Astrocyte (in vitro differentiated cells and primary cell): ENCODE results near the gene MUC5AC. TPM values are rescaled to one million over a fixed set of nuclear protein-coding genes. Genes with fewer than 3 reads are reported as not detected.
"Not testable (repeated sequence)": the region's sequence is repeated elsewhere in the genome, so short reads cannot be mapped to it uniquely, and the experiment has no call there.

Experiments used
- DNase-seq: peaks from one replicate; pipeline ENCODE4 v3.0.0-alpha.2; 2010; ENCODE audit warnings: low read depth
- FAIRE-seq: peaks from 2 replicates; lab custom pipeline; 2011; peaks lifted over from hg19 to GRCh38; lab: Jason Lieb, UNC
- H2AFZ ChIP-seq: 2 replicates; pipeline ENCODE4 v1.6.0; 2012; ENCODE audit warnings: low read depth, low read length, inconsistent platforms
- H3K27ac ChIP-seq: 2 replicates; pipeline ENCODE4 v1.5.1; 2011; ENCODE audit warnings: low read depth, low read length, inconsistent platforms
- H3K27me3 ChIP-seq: 2 replicates; pipeline ENCODE4 v1.6.0; 2011; ENCODE audit warnings: low read length, inconsistent platforms; ENCODE audit not compliant: insufficient read depth
- H3K36me3 ChIP-seq: 2 replicates; pipeline ENCODE4 v1.5.1; 2011; ENCODE audit warnings: low read length, inconsistent platforms; ENCODE audit not compliant: insufficient read depth
- H3K4me1 ChIP-seq: 2 replicates; pipeline ENCODE4 v1.5.1; 2011; ENCODE audit warnings: low read length, inconsistent platforms; ENCODE audit not compliant: insufficient read depth
- H3K4me2 ChIP-seq: 2 replicates; pipeline ENCODE4 v1.6.0; 2012; ENCODE audit warnings: low read length, inconsistent platforms
- H3K4me3 ChIP-seq: 2 replicates; pipeline ENCODE4 v1.5.1; 2011; ENCODE audit warnings: low read depth, mild to moderate bottlenecking, low read length, inconsistent platforms; ENCODE audit not compliant: insufficient read depth
- H3K79me2 ChIP-seq: 2 replicates; pipeline ENCODE4 v1.6.0; 2012; ENCODE audit warnings: mild to moderate bottlenecking, low read length, inconsistent platforms; ENCODE audit not compliant: insufficient read depth
- H3K9ac ChIP-seq: 2 replicates; pipeline ENCODE4 v1.6.0; 2012; ENCODE audit warnings: mild to moderate bottlenecking, low read length, inconsistent platforms
- H3K9me3 ChIP-seq: 2 replicates; pipeline ENCODE4 v1.5.1; 2012; ENCODE audit warnings: low read depth, mild to moderate bottlenecking, low read length, inconsistent platforms; ENCODE audit not compliant: insufficient read depth
- H4K20me1 ChIP-seq: 2 replicates; pipeline ENCODE4 v1.6.0; 2012; ENCODE audit warnings: low read length, inconsistent platforms; ENCODE audit not compliant: insufficient read depth
- H3K27ac Mint-ChIP-seq: one replicate; pipeline ENCODE4 v1.8.0; 2021; ENCODE audit warnings: mild to moderate bottlenecking, mixed read lengths; ENCODE audit not compliant: unreplicated experiment
- H3K27me3 Mint-ChIP-seq: one replicate; pipeline ENCODE4 v1.8.0; 2021; ENCODE audit warnings: low read depth, mixed read lengths; ENCODE audit not compliant: unreplicated experiment
- H3K36me3 Mint-ChIP-seq: one replicate; pipeline ENCODE4 v1.8.0; 2021; ENCODE audit warnings: low read depth, mixed read lengths; ENCODE audit not compliant: unreplicated experiment
- H3K4me1 Mint-ChIP-seq: one replicate; pipeline ENCODE4 v1.8.0; 2021; ENCODE audit warnings: low read depth, mixed read lengths; ENCODE audit not compliant: unreplicated experiment
- H3K4me3 Mint-ChIP-seq: one replicate; pipeline ENCODE4 v1.8.0; 2021; ENCODE audit warnings: mild to moderate bottlenecking, moderate library complexity, mixed read lengths; ENCODE audit not compliant: unreplicated experiment
- H3K9me3 Mint-ChIP-seq: one replicate; pipeline ENCODE4 v1.8.0; 2021; ENCODE audit warnings: mild to moderate bottlenecking, mixed read lengths; ENCODE audit not compliant: unreplicated experiment
- EZH2 ChIP-seq: IDR thresholded peaks from 2 replicates; pipeline ENCODE4 v1.6.1; 2012; ENCODE audit warnings: mild to moderate bottlenecking, low read length, inconsistent platforms; ENCODE audit not compliant: insufficient read depth
- total RNA-seq: library from RNA; stranded (reverse); gene quantifications from 2 replicates; pipeline ENCODE4 v1.2.1, GENCODE V29; 2021
- TF ChIP-seq, protein P1 (sequence below): IDR thresholded peaks from 2 replicates; pipeline ENCODE4 v1.5.1; 2011; ENCODE audit warnings: low read depth, mild to moderate bottlenecking, inconsistent platforms, low read length, moderate library complexity; ENCODE audit not compliant: insufficient read depth

Gene MUC5AC
- total RNA-seq, 1 donor from 2014 or later, result not detected

DNA sequence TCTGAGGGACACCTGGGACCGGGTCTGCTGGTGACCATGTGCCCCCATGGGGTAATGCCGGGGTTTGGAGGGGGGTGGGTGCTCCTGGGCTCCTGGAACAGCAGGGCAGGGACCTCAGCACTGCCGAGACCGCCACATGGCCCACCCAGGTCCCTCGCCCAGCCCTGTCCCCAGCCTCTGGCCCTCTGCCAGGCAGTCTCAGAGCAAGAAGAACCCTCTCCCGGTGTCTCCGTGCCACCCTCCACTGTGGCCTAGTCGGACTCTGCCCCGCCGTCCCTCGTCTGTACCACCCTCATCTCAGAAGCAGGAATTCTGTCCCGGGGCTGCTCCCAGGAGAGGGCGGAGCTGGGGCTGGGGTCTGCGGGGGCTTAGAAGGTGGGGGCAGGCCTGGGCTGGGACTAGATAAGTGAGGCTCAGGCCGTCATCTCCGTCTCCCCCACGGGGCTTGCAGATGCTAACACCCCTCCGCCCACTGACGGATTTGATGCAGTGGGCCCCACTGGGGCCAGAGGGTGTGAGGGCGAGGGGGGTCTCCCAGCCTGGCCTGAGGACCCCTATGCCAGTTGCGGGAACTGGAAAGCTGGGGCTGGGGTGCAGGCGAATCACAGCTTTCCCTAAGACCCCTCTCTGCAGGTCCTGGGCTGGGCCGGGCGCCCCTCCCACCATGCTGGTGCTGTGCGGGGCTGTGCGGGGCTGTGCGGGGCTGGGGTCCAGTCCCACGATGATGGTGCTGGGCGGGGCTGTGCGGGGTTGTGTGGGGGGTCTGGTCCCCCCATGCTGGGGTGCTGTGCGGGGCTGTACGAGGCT, 1.1 kb downstream of the MUC5AC start:
- H3K4me2 ChIP-seq, result no peak overlapping the region
- Mint-ChIP-seq H3K9me3 (no peaks in the 10 kb centered on the region), H3K36me3 (no peaks in the 10 kb centered on the region), H3K4me3 (no peak overlapping the region), H3K4me1 (no peaks in the 10 kb centered on the region), H3K27me3 (peaks cover 21% of the 10 kb centered on the region), H3K27ac (no peak overlapping the region)
- H3K36me3 ChIP-seq, result no peaks in the 10 kb centered on the region
- H3K4me3 ChIP-seq, result no peak overlapping the region
- no peaks in the 10 kb centered on the region for H3K79me2 ChIP-seq
- no peaks in the 10 kb centered on the region for H3K9me3 ChIP-seq
- no peak overlapping the region for H3K9ac ChIP-seq
- no peaks in the 10 kb centered on the region for H4K20me1 ChIP-seq
- H3K4me1 ChIP-seq, result peaks cover 4% of the 10 kb centered on the region
- DNase-seq, result no peak
- H3K27me3 ChIP-seq, result no peaks in the 10 kb centered on the region
- H2AFZ ChIP-seq, result no peak overlapping the region
- no peak overlapping the region for H3K27ac ChIP-seq
- FAIRE-seq, result no peak
- no peak for TF ChIP-seq EZH2
- TF ChIP-seq, protein P1, sequence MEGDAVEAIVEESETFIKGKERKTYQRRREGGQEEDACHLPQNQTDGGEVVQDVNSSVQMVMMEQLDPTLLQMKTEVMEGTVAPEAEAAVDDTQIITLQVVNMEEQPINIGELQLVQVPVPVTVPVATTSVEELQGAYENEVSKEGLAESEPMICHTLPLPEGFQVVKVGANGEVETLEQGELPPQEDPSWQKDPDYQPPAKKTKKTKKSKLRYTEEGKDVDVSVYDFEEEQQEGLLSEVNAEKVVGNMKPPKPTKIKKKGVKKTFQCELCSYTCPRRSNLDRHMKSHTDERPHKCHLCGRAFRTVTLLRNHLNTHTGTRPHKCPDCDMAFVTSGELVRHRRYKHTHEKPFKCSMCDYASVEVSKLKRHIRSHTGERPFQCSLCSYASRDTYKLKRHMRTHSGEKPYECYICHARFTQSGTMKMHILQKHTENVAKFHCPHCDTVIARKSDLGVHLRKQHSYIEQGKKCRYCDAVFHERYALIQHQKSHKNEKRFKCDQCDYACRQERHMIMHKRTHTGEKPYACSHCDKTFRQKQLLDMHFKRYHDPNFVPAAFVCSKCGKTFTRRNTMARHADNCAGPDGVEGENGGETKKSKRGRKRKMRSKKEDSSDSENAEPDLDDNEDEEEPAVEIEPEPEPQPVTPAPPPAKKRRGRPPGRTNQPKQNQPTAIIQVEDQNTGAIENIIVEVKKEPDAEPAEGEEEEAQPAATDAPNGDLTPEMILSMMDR, result no peak

DNA sequence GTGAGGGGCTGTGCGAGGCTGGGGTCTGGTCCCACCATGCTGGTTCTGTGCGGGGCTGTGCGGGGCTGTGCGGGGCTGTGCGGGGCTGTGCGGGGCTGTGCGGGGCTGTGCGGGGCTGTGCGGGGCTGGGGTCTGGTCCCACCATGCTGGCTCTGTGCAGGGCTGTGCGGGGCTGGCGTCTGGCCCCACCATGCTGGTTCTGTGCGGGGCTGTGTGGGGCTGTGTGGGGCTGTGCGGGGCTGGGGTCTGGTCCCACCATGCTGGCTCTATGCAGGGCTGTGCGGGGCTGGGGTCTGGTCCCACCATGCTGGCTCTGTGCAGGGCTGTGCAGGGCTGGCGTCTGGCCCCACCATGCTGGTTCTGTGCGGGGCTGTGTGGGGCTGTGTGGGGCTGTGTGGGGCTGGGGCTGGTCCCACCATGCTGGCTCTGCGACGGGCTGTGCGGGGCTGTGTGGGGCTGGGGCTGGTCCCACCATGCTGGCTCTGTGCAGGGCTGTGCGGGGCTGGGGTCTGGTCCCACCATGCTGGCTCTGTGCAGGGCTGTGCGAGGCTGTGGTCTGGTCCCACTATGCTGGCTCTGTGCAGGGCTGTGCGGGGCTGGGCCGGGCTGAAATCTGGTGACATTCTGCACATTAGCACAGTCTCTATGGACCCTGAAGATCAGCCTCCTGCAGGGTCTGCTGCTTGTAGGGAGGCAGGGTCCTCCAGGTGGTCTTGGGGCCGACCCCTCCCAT, 1.9 kb downstream of the MUC5AC start:
- H3K4me2 ChIP-seq, H3K36me3 Mint-ChIP-seq, H3K4me1 ChIP-seq, H3K9me3 Mint-ChIP-seq, H3K36me3 ChIP-seq, H3K27ac ChIP-seq, H3K4me3 ChIP-seq, H3K79me2 ChIP-seq, H3K27ac Mint-ChIP-seq, H3K27me3 ChIP-seq, FAIRE-seq, H2AFZ ChIP-seq, H3K9ac ChIP-seq, H4K20me1 ChIP-seq, H3K4me3 Mint-ChIP-seq, DNase-seq, H3K4me1 Mint-ChIP-seq, H3K9me3 ChIP-seq: not testable (repeated sequence)
- peaks cover 21% of the 10 kb centered on the region for H3K27me3 Mint-ChIP-seq

DNA sequence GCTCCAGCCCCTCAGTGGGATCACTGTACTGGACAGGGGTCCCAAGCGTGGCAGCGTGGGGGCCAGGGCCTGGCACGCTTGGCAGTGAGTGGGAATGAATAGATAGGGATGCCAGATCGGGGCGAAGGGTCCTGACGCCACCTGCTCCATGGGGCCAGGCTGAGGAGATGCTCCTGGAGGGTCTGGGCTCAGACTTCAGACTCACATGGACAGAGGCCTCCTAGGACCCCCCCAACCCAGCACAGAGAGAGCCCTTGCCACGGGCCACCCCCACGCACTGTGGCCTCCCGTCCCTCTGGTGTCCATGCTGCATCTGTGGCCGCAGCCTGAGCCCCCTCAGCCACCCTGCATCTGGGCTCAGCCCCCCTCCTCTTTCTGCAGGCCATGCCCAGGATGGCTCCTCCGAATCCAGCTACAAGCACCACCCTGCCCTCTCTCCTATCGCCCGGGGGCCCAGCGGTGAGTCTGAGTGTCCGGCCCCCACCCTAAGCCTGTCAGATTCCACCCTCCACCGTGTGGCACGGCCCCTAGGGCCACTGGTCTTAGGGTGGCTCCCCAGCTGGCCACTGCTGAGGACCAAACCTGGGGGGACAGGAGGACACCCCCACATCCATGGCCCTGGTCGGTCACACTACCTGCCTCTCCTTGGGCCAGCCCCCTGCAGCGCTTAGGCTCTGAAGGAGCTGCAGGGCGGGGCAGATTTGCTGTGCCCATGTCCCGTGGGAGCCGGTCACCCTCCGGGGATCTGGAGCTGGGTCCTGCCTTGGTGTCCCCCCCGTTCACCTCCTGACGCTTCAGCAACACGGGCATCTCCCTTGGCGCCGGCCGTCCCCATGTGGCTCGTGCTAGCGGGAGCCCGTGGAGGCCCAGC, 2.7 kb downstream of the MUC5AC start:
- no peak overlapping the region for H2AFZ ChIP-seq
- peaks cover 21% of the 10 kb centered on the region for H3K27me3 Mint-ChIP-seq
- DNase-seq, result no peak
- no peak overlapping the region for H3K27ac Mint-ChIP-seq
- no peak overlapping the region for H3K4me2 ChIP-seq
- no peaks in the 10 kb centered on the region for H3K9me3 Mint-ChIP-seq
- no peak overlapping the region for H3K9ac ChIP-seq
- H3K79me2 ChIP-seq, result no peaks in the 10 kb centered on the region
- no peaks in the 10 kb centered on the region for H3K4me1 Mint-ChIP-seq
- no peak overlapping the region for H3K27ac ChIP-seq
- FAIRE-seq, result no peak
- no peaks in the 10 kb centered on the region for H3K36me3 ChIP-seq
- no peaks in the 10 kb centered on the region for H3K9me3 ChIP-seq
- no peak overlapping the region for H3K4me3 ChIP-seq
- H3K4me1 ChIP-seq, result no peaks in the 10 kb centered on the region
- no peaks in the 10 kb centered on the region for H3K36me3 Mint-ChIP-seq
- H4K20me1 ChIP-seq, result no peaks in the 10 kb centered on the region
- TF ChIP-seq, protein P1, result no peak
- TF ChIP-seq EZH2, result no peak
- no peak overlapping the region for H3K4me3 Mint-ChIP-seq
- H3K27me3 ChIP-seq, result no peaks in the 10 kb centered on the region
